ENCODE data around the gene PICALM.

DNA sequence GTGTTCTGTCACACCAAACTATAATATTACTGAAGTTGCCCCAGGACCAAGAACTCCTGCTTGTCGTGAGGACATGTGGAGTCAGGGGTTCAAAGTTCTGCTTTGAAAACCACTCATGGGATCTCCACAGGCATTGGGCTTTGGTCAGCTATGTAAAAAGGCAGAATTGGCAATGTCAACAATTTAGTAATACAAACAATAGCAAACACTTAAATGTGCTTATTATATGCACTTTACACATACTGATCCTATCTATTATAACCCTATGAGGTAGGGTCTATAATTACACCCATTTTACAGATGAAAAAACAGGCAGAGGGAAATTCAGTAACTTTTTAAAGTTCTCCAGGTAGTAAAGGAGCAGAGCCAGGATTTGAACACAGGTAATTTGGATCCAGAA is 119.1 kb downstream of the PICALM start:
- no peak for TF ChIP-seq POLR2AphosphoS5 (IDR thresholded peaks at IDR 0.05)
- TF ChIP-seq POLR2A (IDR thresholded peaks at IDR 0.05), result no peak
